ENCODE measurements around the gene KIAA0232.

GRCh38 chr4:6769989-6770420, 12.5 kb upstream of the KIAA0232 start:
- TF ChIP-seq POLR2AphosphoS5 (IDR thresholded peaks at IDR 0.05; ENCODE audit: borderline replicate concordance, low read depth, low read length) (no peak), EZH2 (IDR thresholded peaks at IDR 0.05) (no peak), FOXP2 (optimal IDR thresholded peaks at IDR 0.05; ENCODE audit: control extremely low read depth, extremely low read length, insufficient read depth) (no peak)
